ENCODE data around the gene CCDC27. TPM values are rescaled to one million over a fixed set of nuclear protein-coding genes. Genes with fewer than 3 reads are reported as not detected.

The CCDC27 gene
- total and polyA plus RNA-seq, 2 of the 13 experiments (the other 11 are each of a cell fraction or from before 2014, with no cell fraction given) = not detected

- TF ChIP-seq ZNF704 (CRISPR knock-in tag; IDR thresholded peaks at IDR 0.05; ENCODE audit: borderline replicate concordance) = peak; percentile 18; the same call in 1 of the 2 replicates
- no peak for TF ChIP-seq ZNF446 (CRISPR knock-in tag; IDR thresholded peaks at IDR 0.05)
- TF ChIP-seq, protein P1, sequence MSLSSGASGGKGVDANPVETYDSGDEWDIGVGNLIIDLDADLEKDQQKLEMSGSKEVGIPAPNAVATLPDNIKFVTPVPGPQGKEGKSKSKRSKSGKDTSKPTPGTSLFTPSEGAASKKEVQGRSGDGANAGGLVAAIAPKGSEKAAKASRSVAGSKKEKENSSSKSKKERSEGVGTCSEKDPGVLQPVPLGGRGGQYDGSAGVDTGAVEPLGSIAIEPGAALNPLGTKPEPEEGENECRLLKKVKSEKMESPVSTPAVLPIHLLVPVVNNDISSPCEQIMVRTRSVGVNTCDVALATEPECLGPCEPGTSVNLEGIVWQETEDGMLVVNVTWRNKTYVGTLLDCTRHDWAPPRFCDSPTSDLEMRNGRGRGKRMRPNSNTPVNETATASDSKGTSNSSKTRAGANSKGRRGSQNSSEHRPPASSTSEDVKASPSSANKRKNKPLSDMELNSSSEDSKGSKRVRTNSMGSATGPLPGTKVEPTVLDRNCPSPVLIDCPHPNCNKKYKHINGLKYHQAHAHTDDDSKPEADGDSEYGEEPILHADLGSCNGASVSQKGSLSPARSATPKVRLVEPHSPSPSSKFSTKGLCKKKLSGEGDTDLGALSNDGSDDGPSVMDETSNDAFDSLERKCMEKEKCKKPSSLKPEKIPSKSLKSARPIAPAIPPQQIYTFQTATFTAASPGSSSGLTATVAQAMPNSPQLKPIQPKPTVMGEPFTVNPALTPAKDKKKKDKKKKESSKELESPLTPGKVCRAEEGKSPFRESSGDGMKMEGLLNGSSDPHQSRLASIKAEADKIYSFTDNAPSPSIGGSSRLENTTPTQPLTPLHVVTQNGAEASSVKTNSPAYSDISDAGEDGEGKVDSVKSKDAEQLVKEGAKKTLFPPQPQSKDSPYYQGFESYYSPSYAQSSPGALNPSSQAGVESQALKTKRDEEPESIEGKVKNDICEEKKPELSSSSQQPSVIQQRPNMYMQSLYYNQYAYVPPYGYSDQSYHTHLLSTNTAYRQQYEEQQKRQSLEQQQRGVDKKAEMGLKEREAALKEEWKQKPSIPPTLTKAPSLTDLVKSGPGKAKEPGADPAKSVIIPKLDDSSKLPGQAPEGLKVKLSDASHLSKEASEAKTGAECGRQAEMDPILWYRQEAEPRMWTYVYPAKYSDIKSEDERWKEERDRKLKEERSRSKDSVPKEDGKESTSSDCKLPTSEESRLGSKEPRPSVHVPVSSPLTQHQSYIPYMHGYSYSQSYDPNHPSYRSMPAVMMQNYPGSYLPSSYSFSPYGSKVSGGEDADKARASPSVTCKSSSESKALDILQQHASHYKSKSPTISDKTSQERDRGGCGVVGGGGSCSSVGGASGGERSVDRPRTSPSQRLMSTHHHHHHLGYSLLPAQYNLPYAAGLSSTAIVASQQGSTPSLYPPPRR (CRISPR knock-in tag; IDR thresholded peaks at IDR 0.05; ENCODE audit: borderline replicate concordance) = no peak
- TF ChIP-seq SRSF1 (optimal IDR thresholded peaks at IDR 0.05; ENCODE audit: low read depth, low read length) = no peak
- TF ChIP-seq BCL6 (CRISPR knock-in tag; IDR thresholded peaks at IDR 0.05) = no peak
- TF ChIP-seq, protein P2, sequence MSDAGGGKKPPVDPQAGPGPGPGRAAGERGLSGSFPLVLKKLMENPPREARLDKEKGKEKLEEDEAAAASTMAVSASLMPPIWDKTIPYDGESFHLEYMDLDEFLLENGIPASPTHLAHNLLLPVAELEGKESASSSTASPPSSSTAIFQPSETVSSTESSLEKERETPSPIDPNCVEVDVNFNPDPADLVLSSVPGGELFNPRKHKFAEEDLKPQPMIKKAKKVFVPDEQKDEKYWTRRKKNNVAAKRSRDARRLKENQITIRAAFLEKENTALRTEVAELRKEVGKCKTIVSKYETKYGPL (CRISPR knock-in tag; IDR thresholded peaks at IDR 0.05) = no peak
- TF ChIP-seq CENPX (CRISPR knock-in tag; IDR thresholded peaks at IDR 0.05) = no peak
- 0 out of 2 replicates have a peak, but pooled peaks have one; percentile 46 for TF ChIP-seq ZNF235 (CRISPR knock-in tag; IDR thresholded peaks at IDR 0.05; ENCODE audit: borderline replicate concordance)
- TF ChIP-seq ZHX2 (IDR thresholded peaks at IDR 0.05; ENCODE audit: low read depth) = peak; percentile 63; the same call in 1 of the 2 replicates
- TF ChIP-seq ZHX2 (CRISPR knock-in tag; IDR thresholded peaks at IDR 0.05; ENCODE audit: borderline replicate concordance) = no peak
- no peak for TF ChIP-seq PCBP2 (optimal IDR thresholded peaks at IDR 0.05; ENCODE audit: low read depth, low read length, poor library complexity, severe bottlenecking)
Observed at GRCh38 chr1:3772715-3773571, 20.7 kb downstream of the CCDC27 start, which contains the start of gene SMIM1 (continued).
